ENCODE data around the gene ANKLE1. TPM values are rescaled to one million over a fixed set of nuclear protein-coding genes. Genes with fewer than 3 reads are reported as not detected.

Gene ANKLE1
- polyA plus RNA-seq, 1 of the 3 experiments (the other 2 are of a cell fraction) = 2.6 TPM

GRCh38 chr19:17331045-17331558 lies 49.4 kb downstream of the ANKLE1 start:
- H3K9me3 ChIP-seq = no peaks in the 10 kb centered on the region
- H4K20me1 ChIP-seq (ENCODE audit: insufficient read depth) = no peaks in the 10 kb centered on the region
- TF ChIP-seq TAF1 (IDR thresholded peaks at IDR 0.05; ENCODE audit: borderline replicate concordance, low read depth, low read length) (no peak), TEAD4 (IDR thresholded peaks at IDR 0.05; ENCODE audit: borderline replicate concordance, insufficient read depth) (no peak), GATA2 (CRISPR knock-in tag; IDR thresholded peaks at IDR 0.05) (no peak), NRF1 (IDR thresholded peaks at IDR 0.05; ENCODE audit: low read depth, low read length) (no peak), POLR2AphosphoS5 (IDR thresholded peaks at IDR 0.05; ENCODE audit: low read depth, low read length) (no peak), FOXM1 (IDR thresholded peaks at IDR 0.05; ENCODE audit: low read depth) (no peak), ZBTB33 (IDR thresholded peaks at IDR 0.05; ENCODE audit: borderline replicate concordance, low read depth) (no peak), GABPA (IDR thresholded peaks at IDR 0.05; ENCODE audit: low read depth) (no peak), IRF3 (IDR thresholded peaks at IDR 0.05; ENCODE audit: low read depth, low read length) (no peak), ELF1 (IDR thresholded peaks at IDR 0.05) (no peak), SMC3 (IDR thresholded peaks at IDR 0.05; ENCODE audit: low read depth, low read length) (no peak), RFX5 (IDR thresholded peaks at IDR 0.05; ENCODE audit: low read length) (no peak), NFIC (IDR thresholded peaks at IDR 0.05; ENCODE audit: borderline replicate concordance) (no peak), EP300 (IDR thresholded peaks at IDR 0.05; ENCODE audit: borderline replicate concordance in 1 of 2, low read depth in 1 of 2, low read length in 1 of 2) (no peak), REST (IDR thresholded peaks at IDR 0.05; ENCODE audit: low read depth, low read length) (no peak), RAD21 (IDR thresholded peaks at IDR 0.05; ENCODE audit: low read length) (no peak)
- no peak overlapping the region for H3K4me2 ChIP-seq
- no peak overlapping the region for H3K9ac ChIP-seq
- peaks cover 0 to 16% of the 10 kb centered on the region in 2 experiments; a peak in 1 of 4 replicates for H3K4me1 ChIP-seq (ENCODE audit: control insufficient read depth in 1 of 2, insufficient read depth in 2 of 2, low read depth in 1 of 2, low read length in 1 of 2)
- H3K27me3 ChIP-seq (ENCODE audit: insufficient read depth) = no peaks in the 10 kb centered on the region
- no peak overlapping the region for H2AFZ ChIP-seq (ENCODE audit: low read depth)
- POLR2A ChIA-PET = interaction anchor here (0.8 kb wide), 1 partner anchor 22 kb away, joined by 3 read pairs; the partner anchor contains the start of gene DDA1
- no peak overlapping the region for H3K27ac ChIP-seq (ENCODE audit: low read depth in 2 of 2, low read length in 1 of 2)
- CTCF ChIA-PET = interaction anchor here (1.2 kb wide), 1 partner anchor 55 kb away, joined by 5 read pairs; no protein-coding TSS in a partner anchor
- peaks cover 0 to 9% of the 10 kb centered on the region in 2 experiments for H3K36me3 ChIP-seq (replicated peaks in 1 of 2; ENCODE audit: control insufficient read depth in 1 of 2, insufficient read depth in 2 of 2, low read length in 1 of 2)
- DNase-seq = no peak
- no peaks in the 10 kb centered on the region for H3K79me2 ChIP-seq (ENCODE audit: insufficient read depth)
- H3K9me2 ChIP-seq = no peaks in the 10 kb centered on the region
- no peak overlapping the region for H3K4me3 ChIP-seq (ENCODE audit: low read depth in 2 of 2, low read length in 1 of 2)
- H3F3A ChIP-seq (replicated peaks; ENCODE audit: insufficient read depth) = peaks cover 2% of the 10 kb centered on the region
- WGBS (ENCODE audit: low lambda C conversion rate) = 85% methylated on average over 7 of the region's 13 CpGs

Measured in SK-N-SH (cell line).